ELR (cell line): ENCODE measurements around the gene KYNU.
"Not testable (repeated sequence)": the region's sequence is repeated elsewhere in the genome, so short reads cannot be mapped to it uniquely, and the experiment has no call there.

Source experiments
- DNase-seq: peaks from one replicate; pipeline ENCODE4 v3.0.0-alpha.2; 2015; ENCODE audit warnings: low read depth

Gene KYNU

GRCh38 chr2:142871396-142871795, 6.1 kb upstream of the KYNU start:
- no peak for DNase-seq

- DNase-seq: peak; percentile 97
Observed at GRCh38 chr2:142872882-142873724, 4.4 kb upstream of the KYNU start.

- peak; percentile 66 for DNase-seq
Observed at GRCh38 chr2:142873831-142874287, 3.6 kb upstream of the KYNU start.

GRCh38 chr2:142874293-142874814, 3.1 kb upstream of the KYNU start:
- peak; percentile 96 for DNase-seq

GRCh38 chr2:142875010-142875409, 2.5 kb upstream of the KYNU start:
- no peak for DNase-seq

- DNase-seq: peak; percentile 44
Observed at GRCh38 chr2:142875652-142876051, 1.8 kb upstream of the KYNU start.

GRCh38 chr2:142876423-142876822, 1.0 kb upstream of the KYNU start:
- peak; percentile 55 for DNase-seq

- DNase-seq: no peak
Observed at GRCh38 chr2:142878031-142878678, 691 bp downstream of the KYNU start.

GRCh38 chr2:142879151-142879550, 1.7 kb downstream of the KYNU start:
- DNase-seq: no peak

- DNase-seq: peak; percentile 87
Observed at GRCh38 chr2:142880279-142880678, 2.8 kb downstream of the KYNU start.

GRCh38 chr2:142881619-142882018, 4.2 kb downstream of the KYNU start:
- no peak for DNase-seq

- DNase-seq: not testable (repeated sequence)
Observed at GRCh38 chr2:142882500-142882899, 5.0 kb downstream of the KYNU start.

GRCh38 chr2:142883526-142883925, 6.1 kb downstream of the KYNU start:
- DNase-seq: no peak

GRCh38 chr2:142885543-142885942, 8.1 kb downstream of the KYNU start:
- DNase-seq: no peak

GRCh38 chr2:142892715-142893114, 15.3 kb downstream of the KYNU start:
- DNase-seq: no peak

GRCh38 chr2:142893241-142893640, 15.8 kb downstream of the KYNU start:
- DNase-seq: no peak

GRCh38 chr2:142897807-142898206, 20.3 kb downstream of the KYNU start:
- no peak for DNase-seq

- DNase-seq: not testable (repeated sequence)
Observed at GRCh38 chr2:142900327-142900726, 22.9 kb downstream of the KYNU start.

GRCh38 chr2:142901780-142902179, 24.3 kb downstream of the KYNU start:
- DNase-seq: no peak

- not testable (repeated sequence) for DNase-seq
Observed at GRCh38 chr2:142903726-142904125, 26.3 kb downstream of the KYNU start.

GRCh38 chr2:142907653-142908052, 30.2 kb downstream of the KYNU start:
- DNase-seq: no peak

GRCh38 chr2:142914507-142915313, 37.2 kb downstream of the KYNU start:
- no peak for DNase-seq
